Panc1 (cell line): ENCODE results near the gene CD9. TPM values are rescaled to one million over a fixed set of nuclear protein-coding genes. Genes with fewer than 3 reads are reported as not detected.

Experiments
- ATAC-seq: fragments of 200-7000 bp; cut with Tn5 transposase; 2 replicates; pipeline ENCODE4 v1.9.1; 2020; ENCODE audit warnings: mild to moderate bottlenecking, moderate library complexity
- BruUV-seq: library from RNA; stranded (reverse); fragments of 400-500 nt; replicated peaks from 2 replicates; lab custom pipeline; 2021; lab: Mats Ljungman, UMichigan
- CTCF ChIA-PET: fragments of 300-600 bp; sonication (Branson Sonifier 250); formaldehyde crosslinking; loops from one replicate; lab custom pipeline; 2022; ENCODE audit warnings: antibody characterized with exemption; lab: Charles Lee
- POLR2A ChIA-PET: fragments of 300-600 bp; sonication (Branson Sonifier 250); formaldehyde crosslinking; loops from one replicate; lab custom pipeline; 2022; ENCODE audit warnings: antibody characterized with exemption; lab: Charles Lee
- DNase-seq: peaks from one replicate; pipeline ENCODE4 v3.0.0-alpha.2; 2010; ENCODE audit warnings: low read depth, low spot score
- H3K27ac ChIP-seq: 2 replicates; pipeline ENCODE4 v1.5.1; 2011; ENCODE audit warnings: mild to moderate bottlenecking, low read length, inconsistent platforms
- H3K27me3 ChIP-seq: fragments of 200-500 bp; sonication (Bioruptor generic); 2 replicates; pipeline ENCODE4 v1.6.0; 2014; ENCODE audit warnings: low read length, inconsistent platforms; ENCODE audit not compliant: control insufficient read depth, insufficient read depth
- H3K36me3 ChIP-seq: fragments of 200-500 bp; sonication (Bioruptor generic); 2 replicates; pipeline ENCODE4 v1.5.1; 2014; ENCODE audit warnings: inconsistent platforms, mild to moderate bottlenecking, low read length, moderate library complexity; ENCODE audit not compliant: control insufficient read depth, insufficient read depth
- H3K4me1 ChIP-seq: 2 replicates; pipeline ENCODE4 v1.5.1; 2011; ENCODE audit warnings: inconsistent platforms, mild to moderate bottlenecking, low read length, moderate library complexity; ENCODE audit not compliant: control insufficient read depth, insufficient read depth
- H3K4me3 ChIP-seq, 2 experiments: 2 replicates each; pipeline ENCODE4 v1.5.1; 2011 to 2012; ENCODE audit warnings: low read depth in 2 of 2, low read length in 2 of 2, mild to moderate bottlenecking in 2 of 2, inconsistent platforms in 1 of 2, moderate library complexity in 1 of 2
- H3K9me3 ChIP-seq: fragments of 200-500 bp; sonication (Bioruptor generic); 2 replicates; pipeline ENCODE4 v1.5.1; 2014; ENCODE audit warnings: low read depth, mild to moderate bottlenecking, inconsistent platforms, low read length, moderate library complexity; ENCODE audit not compliant: control insufficient read depth, insufficient read depth
- POLR2AphosphoS5 ChIP-seq: IDR thresholded peaks from 2 replicates; pipeline ENCODE4 v1.6.1; 2012; ENCODE audit warnings: mild to moderate bottlenecking, low read depth, low read length, moderate library complexity
- SIN3A ChIP-seq: IDR thresholded peaks from 2 replicates; pipeline ENCODE4 v1.6.1; 2012; ENCODE audit warnings: low read depth, mild to moderate bottlenecking, low read length, moderate library complexity, borderline replicate concordance; ENCODE audit not compliant: insufficient read depth
- TCF7L2 ChIP-seq: IDR thresholded peaks from 2 replicates; pipeline ENCODE4 v1.6.1; 2011; ENCODE audit warnings: mild to moderate bottlenecking, low read depth, low read length, inconsistent platforms
- in situ Hi-C: cut with HindIII; loops from 2 replicates; pipeline ENCODE4 v1.10.0; 2016; ENCODE audit warnings: low sequenced_read_pairs, low pct_unique_long_range_greater_than_20kb
- intact Hi-C: fragments of 100-400 bp; cut with micrococcal nuclease; formaldehyde crosslinking; loops from one replicate; pipeline ENCODE4 v1.10.0; 2022; ENCODE audit not compliant: unreplicated experiment
- total RNA-seq: library from RNA; stranded (reverse); gene quantifications from one replicate; pipeline ENCODE4 v1.2.1, GENCODE V29; 2021; ENCODE audit not compliant: unreplicated experiment
- TF ChIP-seq, protein P1 (sequence below): fragments of 450-650 bp; IDR thresholded peaks from 2 replicates; pipeline ENCODE4 v1.5.1; 2017; ENCODE audit warnings: mild to moderate bottlenecking
- TF ChIP-seq, protein P2 (sequence below), 2 experiments: IDR thresholded peaks; 2 replicates each; pipeline ENCODE4 v1.6.1; 2011 to 2012; ENCODE audit warnings: low read depth in 2 of 2, control low read depth in 1 of 2, low read length in 1 of 2, mild to moderate bottlenecking in 1 of 2, moderate library complexity in 1 of 2; ENCODE audit not compliant: insufficient read depth in 1 of 2

Gene CD9
- total RNA-seq, 1 experiment from 2014 or later, result 103 TPM

- Histone ChIP-seq H3K27me3 (no peaks in the 10 kb centered on the region), H3K9me3 (no peaks in the 10 kb centered on the region), H3K27ac (no peak overlapping the region), H3K4me3 (no peak overlapping the region), H3K4me1 (no peaks in the 10 kb centered on the region), H3K36me3 (no peaks in the 10 kb centered on the region)
- in situ Hi-C loops (no loop called here), intact Hi-C loops (no loop called here)
- ATAC-seq, result no peak
- no TSS peak for BruUV-seq
- no peak for DNase-seq
- CTCF ChIA-PET, result no interaction called here
- POLR2A ChIA-PET, result no interaction called here
- no peak for TF ChIP-seq TCF7L2
- TF ChIP-seq, protein P1, sequence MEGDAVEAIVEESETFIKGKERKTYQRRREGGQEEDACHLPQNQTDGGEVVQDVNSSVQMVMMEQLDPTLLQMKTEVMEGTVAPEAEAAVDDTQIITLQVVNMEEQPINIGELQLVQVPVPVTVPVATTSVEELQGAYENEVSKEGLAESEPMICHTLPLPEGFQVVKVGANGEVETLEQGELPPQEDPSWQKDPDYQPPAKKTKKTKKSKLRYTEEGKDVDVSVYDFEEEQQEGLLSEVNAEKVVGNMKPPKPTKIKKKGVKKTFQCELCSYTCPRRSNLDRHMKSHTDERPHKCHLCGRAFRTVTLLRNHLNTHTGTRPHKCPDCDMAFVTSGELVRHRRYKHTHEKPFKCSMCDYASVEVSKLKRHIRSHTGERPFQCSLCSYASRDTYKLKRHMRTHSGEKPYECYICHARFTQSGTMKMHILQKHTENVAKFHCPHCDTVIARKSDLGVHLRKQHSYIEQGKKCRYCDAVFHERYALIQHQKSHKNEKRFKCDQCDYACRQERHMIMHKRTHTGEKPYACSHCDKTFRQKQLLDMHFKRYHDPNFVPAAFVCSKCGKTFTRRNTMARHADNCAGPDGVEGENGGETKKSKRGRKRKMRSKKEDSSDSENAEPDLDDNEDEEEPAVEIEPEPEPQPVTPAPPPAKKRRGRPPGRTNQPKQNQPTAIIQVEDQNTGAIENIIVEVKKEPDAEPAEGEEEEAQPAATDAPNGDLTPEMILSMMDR, result no peak
- TF ChIP-seq, protein P2, sequence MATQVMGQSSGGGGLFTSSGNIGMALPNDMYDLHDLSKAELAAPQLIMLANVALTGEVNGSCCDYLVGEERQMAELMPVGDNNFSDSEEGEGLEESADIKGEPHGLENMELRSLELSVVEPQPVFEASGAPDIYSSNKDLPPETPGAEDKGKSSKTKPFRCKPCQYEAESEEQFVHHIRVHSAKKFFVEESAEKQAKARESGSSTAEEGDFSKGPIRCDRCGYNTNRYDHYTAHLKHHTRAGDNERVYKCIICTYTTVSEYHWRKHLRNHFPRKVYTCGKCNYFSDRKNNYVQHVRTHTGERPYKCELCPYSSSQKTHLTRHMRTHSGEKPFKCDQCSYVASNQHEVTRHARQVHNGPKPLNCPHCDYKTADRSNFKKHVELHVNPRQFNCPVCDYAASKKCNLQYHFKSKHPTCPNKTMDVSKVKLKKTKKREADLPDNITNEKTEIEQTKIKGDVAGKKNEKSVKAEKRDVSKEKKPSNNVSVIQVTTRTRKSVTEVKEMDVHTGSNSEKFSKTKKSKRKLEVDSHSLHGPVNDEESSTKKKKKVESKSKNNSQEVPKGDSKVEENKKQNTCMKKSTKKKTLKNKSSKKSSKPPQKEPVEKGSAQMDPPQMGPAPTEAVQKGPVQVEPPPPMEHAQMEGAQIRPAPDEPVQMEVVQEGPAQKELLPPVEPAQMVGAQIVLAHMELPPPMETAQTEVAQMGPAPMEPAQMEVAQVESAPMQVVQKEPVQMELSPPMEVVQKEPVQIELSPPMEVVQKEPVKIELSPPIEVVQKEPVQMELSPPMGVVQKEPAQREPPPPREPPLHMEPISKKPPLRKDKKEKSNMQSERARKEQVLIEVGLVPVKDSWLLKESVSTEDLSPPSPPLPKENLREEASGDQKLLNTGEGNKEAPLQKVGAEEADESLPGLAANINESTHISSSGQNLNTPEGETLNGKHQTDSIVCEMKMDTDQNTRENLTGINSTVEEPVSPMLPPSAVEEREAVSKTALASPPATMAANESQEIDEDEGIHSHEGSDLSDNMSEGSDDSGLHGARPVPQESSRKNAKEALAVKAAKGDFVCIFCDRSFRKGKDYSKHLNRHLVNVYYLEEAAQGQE (IDR thresholded peaks at IDR 0.05; ENCODE audit: insufficient read depth in 1 of 2, low read depth in 2 of 2, low read length in 1 of 2), result no peak
- TF ChIP-seq POLR2AphosphoS5, result no peak
- TF ChIP-seq SIN3A, result no peak
Observed at GRCh38 chr12:6234214-6234613, 34.0 kb downstream of the CD9 start.

- Histone ChIP-seq H3K9me3 (no peaks in the 10 kb centered on the region), H3K27me3 (no peaks in the 10 kb centered on the region), H3K36me3 (no peaks in the 10 kb centered on the region), H3K4me1 (no peaks in the 10 kb centered on the region), H3K4me3 (no peak overlapping the region), H3K27ac (no peak overlapping the region)
- in situ Hi-C loops (no loop called here), intact Hi-C loops (no loop called here)
- ATAC-seq (no peak), DNase-seq (no peak)
- ChIA-PET CTCF (no interaction called here), POLR2A (no interaction called here)
- BruUV-seq, result no TSS peak
- TF ChIP-seq TCF7L2, result no peak
- no peak for TF ChIP-seq SIN3A
- TF ChIP-seq, protein P1, result no peak
- TF ChIP-seq POLR2AphosphoS5, result no peak
- TF ChIP-seq, protein P2 (IDR thresholded peaks at IDR 0.05; ENCODE audit: insufficient read depth in 1 of 2, low read depth in 2 of 2, low read length in 1 of 2), result no peak
Observed at GRCh38 chr12:6234906-6235305, 34.7 kb downstream of the CD9 start.
